OCI-LY3 (cell line): ENCODE results near the gene F13A1.

Experiments
- CTCF ChIP-seq: fragments of 200-600, 300-600 bp; sonication (generic); IDR thresholded peaks from 2 replicates; pipeline ENCODE4 v1.5.1; 2014; ENCODE audit warnings: antibody characterized with exemption, low read length, low read depth
- EZH2phosphoT487 ChIP-seq: fragments of 200-600 bp; shearing (Covaris generic); IDR thresholded peaks from 2 replicates; pipeline ENCODE4 v1.6.1; 2018; ENCODE audit warnings: antibody characterized with exemption, mixed run types, low read depth

- no peak for TF ChIP-seq CTCF
- no peak for TF ChIP-seq EZH2phosphoT487
These were observed 43.0 kb downstream of the F13A1 start for GRCh38 chr6:6277413-6277812.
